Astrocyte (in vitro differentiated cells and primary cell): ENCODE results near the gene CELF3. TPM values are rescaled to one million over a fixed set of nuclear protein-coding genes. Genes with fewer than 3 reads are reported as not detected.

Experiments used
- DNase-seq: peaks from one replicate; pipeline ENCODE4 v3.0.0-alpha.2; 2010; ENCODE audit warnings: low read depth
- FAIRE-seq: peaks from 2 replicates; lab custom pipeline; 2011; peaks lifted over from hg19 to GRCh38; lab: Jason Lieb, UNC
- H2AFZ ChIP-seq: 2 replicates; pipeline ENCODE4 v1.6.0; 2012; ENCODE audit warnings: low read depth, low read length, inconsistent platforms
- H3K27ac ChIP-seq: 2 replicates; pipeline ENCODE4 v1.5.1; 2011; ENCODE audit warnings: low read depth, low read length, inconsistent platforms
- H3K27me3 ChIP-seq: 2 replicates; pipeline ENCODE4 v1.6.0; 2011; ENCODE audit warnings: low read length, inconsistent platforms; ENCODE audit not compliant: insufficient read depth
- H3K36me3 ChIP-seq: 2 replicates; pipeline ENCODE4 v1.5.1; 2011; ENCODE audit warnings: low read length, inconsistent platforms; ENCODE audit not compliant: insufficient read depth
- H3K4me1 ChIP-seq: 2 replicates; pipeline ENCODE4 v1.5.1; 2011; ENCODE audit warnings: low read length, inconsistent platforms; ENCODE audit not compliant: insufficient read depth
- H3K4me2 ChIP-seq: 2 replicates; pipeline ENCODE4 v1.6.0; 2012; ENCODE audit warnings: low read length, inconsistent platforms
- H3K4me3 ChIP-seq: 2 replicates; pipeline ENCODE4 v1.5.1; 2011; ENCODE audit warnings: low read depth, mild to moderate bottlenecking, low read length, inconsistent platforms; ENCODE audit not compliant: insufficient read depth
- H3K79me2 ChIP-seq: 2 replicates; pipeline ENCODE4 v1.6.0; 2012; ENCODE audit warnings: mild to moderate bottlenecking, low read length, inconsistent platforms; ENCODE audit not compliant: insufficient read depth
- H3K9ac ChIP-seq: 2 replicates; pipeline ENCODE4 v1.6.0; 2012; ENCODE audit warnings: mild to moderate bottlenecking, low read length, inconsistent platforms
- H3K9me3 ChIP-seq: 2 replicates; pipeline ENCODE4 v1.5.1; 2012; ENCODE audit warnings: low read depth, mild to moderate bottlenecking, low read length, inconsistent platforms; ENCODE audit not compliant: insufficient read depth
- H4K20me1 ChIP-seq: 2 replicates; pipeline ENCODE4 v1.6.0; 2012; ENCODE audit warnings: low read length, inconsistent platforms; ENCODE audit not compliant: insufficient read depth
- H3K27ac Mint-ChIP-seq: one replicate; pipeline ENCODE4 v1.8.0; 2021; ENCODE audit warnings: mild to moderate bottlenecking, mixed read lengths; ENCODE audit not compliant: unreplicated experiment
- H3K27me3 Mint-ChIP-seq: one replicate; pipeline ENCODE4 v1.8.0; 2021; ENCODE audit warnings: low read depth, mixed read lengths; ENCODE audit not compliant: unreplicated experiment
- H3K36me3 Mint-ChIP-seq: one replicate; pipeline ENCODE4 v1.8.0; 2021; ENCODE audit warnings: low read depth, mixed read lengths; ENCODE audit not compliant: unreplicated experiment
- H3K4me1 Mint-ChIP-seq: one replicate; pipeline ENCODE4 v1.8.0; 2021; ENCODE audit warnings: low read depth, mixed read lengths; ENCODE audit not compliant: unreplicated experiment
- H3K4me3 Mint-ChIP-seq: one replicate; pipeline ENCODE4 v1.8.0; 2021; ENCODE audit warnings: mild to moderate bottlenecking, moderate library complexity, mixed read lengths; ENCODE audit not compliant: unreplicated experiment
- H3K9me3 Mint-ChIP-seq: one replicate; pipeline ENCODE4 v1.8.0; 2021; ENCODE audit warnings: mild to moderate bottlenecking, mixed read lengths; ENCODE audit not compliant: unreplicated experiment
- EZH2 ChIP-seq: IDR thresholded peaks from 2 replicates; pipeline ENCODE4 v1.6.1; 2012; ENCODE audit warnings: mild to moderate bottlenecking, low read length, inconsistent platforms; ENCODE audit not compliant: insufficient read depth
- total RNA-seq: library from RNA; stranded (reverse); gene quantifications from 2 replicates; pipeline ENCODE4 v1.2.1, GENCODE V29; 2021
- TF ChIP-seq, protein P1 (sequence below): IDR thresholded peaks from 2 replicates; pipeline ENCODE4 v1.5.1; 2011; ENCODE audit warnings: low read depth, mild to moderate bottlenecking, inconsistent platforms, low read length, moderate library complexity; ENCODE audit not compliant: insufficient read depth

CELF3 gene
- total RNA-seq, 1 donor from 2014 or later: not detected

GRCh38 chr1:151713874-151714273, 2.7 kb downstream of the CELF3 start:
- no peaks in the 10 kb centered on the region for H3K36me3 ChIP-seq
- peaks cover 2% of the 10 kb centered on the region for H3K9me3 Mint-ChIP-seq
- no peak overlapping the region for H3K4me3 ChIP-seq
- H4K20me1 ChIP-seq: no peaks in the 10 kb centered on the region
- H3K36me3 Mint-ChIP-seq: peaks cover 3% of the 10 kb centered on the region
- H3K27ac ChIP-seq: no peak overlapping the region
- H3K9me3 ChIP-seq: no peaks in the 10 kb centered on the region
- H3K4me3 Mint-ChIP-seq: no peak overlapping the region
- no peak overlapping the region for H3K27ac Mint-ChIP-seq
- peaks cover 9% of the 10 kb centered on the region for H3K4me1 Mint-ChIP-seq
- H3K27me3 ChIP-seq: peaks cover 51% of the 10 kb centered on the region
- DNase-seq (no peak), FAIRE-seq (no peak)
- no peak overlapping the region for H3K9ac ChIP-seq
- peaks cover 3% of the 10 kb centered on the region for H3K4me1 ChIP-seq
- H2AFZ ChIP-seq: no peak overlapping the region
- no peaks in the 10 kb centered on the region for H3K79me2 ChIP-seq
- no peak for TF ChIP-seq EZH2
- TF ChIP-seq, protein P1, sequence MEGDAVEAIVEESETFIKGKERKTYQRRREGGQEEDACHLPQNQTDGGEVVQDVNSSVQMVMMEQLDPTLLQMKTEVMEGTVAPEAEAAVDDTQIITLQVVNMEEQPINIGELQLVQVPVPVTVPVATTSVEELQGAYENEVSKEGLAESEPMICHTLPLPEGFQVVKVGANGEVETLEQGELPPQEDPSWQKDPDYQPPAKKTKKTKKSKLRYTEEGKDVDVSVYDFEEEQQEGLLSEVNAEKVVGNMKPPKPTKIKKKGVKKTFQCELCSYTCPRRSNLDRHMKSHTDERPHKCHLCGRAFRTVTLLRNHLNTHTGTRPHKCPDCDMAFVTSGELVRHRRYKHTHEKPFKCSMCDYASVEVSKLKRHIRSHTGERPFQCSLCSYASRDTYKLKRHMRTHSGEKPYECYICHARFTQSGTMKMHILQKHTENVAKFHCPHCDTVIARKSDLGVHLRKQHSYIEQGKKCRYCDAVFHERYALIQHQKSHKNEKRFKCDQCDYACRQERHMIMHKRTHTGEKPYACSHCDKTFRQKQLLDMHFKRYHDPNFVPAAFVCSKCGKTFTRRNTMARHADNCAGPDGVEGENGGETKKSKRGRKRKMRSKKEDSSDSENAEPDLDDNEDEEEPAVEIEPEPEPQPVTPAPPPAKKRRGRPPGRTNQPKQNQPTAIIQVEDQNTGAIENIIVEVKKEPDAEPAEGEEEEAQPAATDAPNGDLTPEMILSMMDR: no peak
- peaks cover 58% of the 10 kb centered on the region for H3K27me3 Mint-ChIP-seq
- H3K4me2 ChIP-seq: no peak overlapping the region

DNA sequence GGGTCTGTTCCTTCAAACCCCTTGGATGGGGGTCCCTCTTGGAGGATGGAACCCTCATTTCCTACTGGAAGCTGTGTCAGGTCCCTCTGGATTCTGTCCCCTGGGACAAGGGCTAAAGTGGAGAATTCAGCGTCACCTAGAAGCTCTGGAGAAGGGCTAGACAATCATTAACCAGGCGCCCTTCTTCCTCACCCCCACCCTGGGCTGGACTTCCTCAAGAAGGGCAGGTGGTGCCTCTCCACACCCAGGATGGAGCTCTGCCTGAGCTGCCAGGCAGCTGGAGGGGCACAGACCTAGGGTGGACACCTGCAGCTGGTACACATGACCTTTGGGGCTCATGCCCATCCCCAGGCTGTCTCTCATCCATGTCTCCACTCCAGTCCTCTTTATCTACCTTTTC, 3.6 kb downstream of the CELF3 start:
- H3K27me3 Mint-ChIP-seq: peaks cover 49% of the 10 kb centered on the region
- Histone ChIP-seq H3K27ac (no peak overlapping the region), H3K27me3 (peaks cover 43% of the 10 kb centered on the region)

GRCh38 chr1:151711951-151712350, 4.7 kb downstream of the CELF3 start:
- Histone ChIP-seq H3K9me3 (no peaks in the 10 kb centered on the region), H3K4me2 (no peak overlapping the region), H3K9ac (no peak overlapping the region), H2AFZ (no peak overlapping the region), H3K4me1 (no peaks in the 10 kb centered on the region), H3K4me3 (no peak overlapping the region), H4K20me1 (no peaks in the 10 kb centered on the region), H3K36me3 (no peaks in the 10 kb centered on the region), H3K27me3 (peaks cover 33% of the 10 kb centered on the region), H3K79me2 (no peaks in the 10 kb centered on the region), H3K27ac (no peak overlapping the region)
- TF ChIP-seq EZH2: no peak
- TF ChIP-seq, protein P1: no peak
- Mint-ChIP-seq H3K27me3 (peaks cover 38% of the 10 kb centered on the region), H3K4me3 (no peak overlapping the region), H3K36me3 (peaks cover under 1% of the 10 kb centered on the region), H3K4me1 (peaks cover 8% of the 10 kb centered on the region), H3K9me3 (no peaks in the 10 kb centered on the region), H3K27ac (no peak overlapping the region)
- DNase-seq (no peak), FAIRE-seq (no peak)

More for the DNA sequence above, 3.6 kb downstream of the CELF3 start:
- FAIRE-seq (no peak), DNase-seq (no peak)
- Mint-ChIP-seq H3K4me3 (no peak overlapping the region), H3K9me3 (no peaks in the 10 kb centered on the region), H3K27ac (no peak overlapping the region), H3K36me3 (peaks cover 3% of the 10 kb centered on the region), H3K4me1 (peaks cover 13% of the 10 kb centered on the region)
- peaks cover 3% of the 10 kb centered on the region for H3K4me1 ChIP-seq
- H2AFZ ChIP-seq: no peak overlapping the region
- H3K9me3 ChIP-seq: no peaks in the 10 kb centered on the region
- TF ChIP-seq, protein P1: no peak
- no peak for TF ChIP-seq EZH2
- H3K9ac ChIP-seq: no peak overlapping the region
- H3K4me2 ChIP-seq: no peak overlapping the region
- no peak overlapping the region for H3K4me3 ChIP-seq
- no peaks in the 10 kb centered on the region for H4K20me1 ChIP-seq
- no peaks in the 10 kb centered on the region for H3K36me3 ChIP-seq
- H3K79me2 ChIP-seq: no peaks in the 10 kb centered on the region
